HG03039 (cell line): ENCODE results near the gene RBBP5.

Experiments
- ATAC-seq: cut with Tn5 transposase; IDR thresholded peaks from one replicate; pipeline ENCODE4 v1.9.1; 2021; ENCODE audit warnings: mild to moderate bottlenecking, moderate library complexity; ENCODE audit not compliant: unreplicated experiment

The RBBP5 gene

GRCh38 chr1:205075642-205076155 lies 46.1 kb downstream of the RBBP5 start:
- ATAC-seq: no peak

GRCh38 chr1:205074513-205074912 lies 47.3 kb downstream of the RBBP5 start:
- no peak for ATAC-seq

GRCh38 chr1:205074084-205074483 lies 47.7 kb downstream of the RBBP5 start:
- no peak for ATAC-seq

- ATAC-seq: no peak
Measured at GRCh38 chr1:205073511-205073910, 48.3 kb downstream of the RBBP5 start.

- no peak for ATAC-seq
Measured at GRCh38 chr1:205072881-205073280, 48.9 kb downstream of the RBBP5 start.

- ATAC-seq: no peak
Measured at GRCh38 chr1:205072286-205072685, 49.5 kb downstream of the RBBP5 start.

- no peak for ATAC-seq
Measured at GRCh38 chr1:205071801-205072200, 50.0 kb downstream of the RBBP5 start.

GRCh38 chr1:205071028-205071409 lies 50.8 kb downstream of the RBBP5 start:
- ATAC-seq: no peak

- no peak for ATAC-seq
Measured at GRCh38 chr1:205069371-205070125, 52.2 kb downstream of the RBBP5 start.

GRCh38 chr1:205068457-205069040 lies 53.2 kb downstream of the RBBP5 start:
- no peak for ATAC-seq

- ATAC-seq: no peak
Measured at GRCh38 chr1:205068001-205068400, 53.8 kb downstream of the RBBP5 start.

GRCh38 chr1:205067031-205067430 lies 54.7 kb downstream of the RBBP5 start:
- no peak for ATAC-seq

- ATAC-seq: no peak
Measured at GRCh38 chr1:205066141-205066818, 55.5 kb downstream of the RBBP5 start.

- no peak for ATAC-seq
Measured at GRCh38 chr1:205065666-205066065, 56.1 kb downstream of the RBBP5 start.

GRCh38 chr1:205064741-205065316 lies 56.9 kb downstream of the RBBP5 start:
- ATAC-seq: no peak

GRCh38 chr1:205064301-205064700 lies 57.5 kb downstream of the RBBP5 start:
- ATAC-seq: no peak

GRCh38 chr1:205062895-205063294 lies 58.9 kb downstream of the RBBP5 start:
- no peak for ATAC-seq

- no peak for ATAC-seq
Measured at GRCh38 chr1:205062319-205062718, 59.5 kb downstream of the RBBP5 start.

GRCh38 chr1:205061665-205062069 lies 60.1 kb downstream of the RBBP5 start:
- ATAC-seq: no peak

GRCh38 chr1:205061227-205061626 lies 60.6 kb downstream of the RBBP5 start:
- ATAC-seq: no peak

GRCh38 chr1:205060746-205061145 lies 61.0 kb downstream of the RBBP5 start:
- no peak for ATAC-seq

GRCh38 chr1:205059660-205060059 lies 62.1 kb downstream of the RBBP5 start:
- ATAC-seq: no peak
